MM.1S (cell line): ENCODE results near the gene TSPO2.

ENCODE experiments used
- DNase-seq: peaks from one replicate; pipeline ENCODE4 v3.0.0-alpha.2; 2015
- H2AFZ ChIP-seq: fragments of 300-600 bp; sonication (generic); 2 replicates; pipeline ENCODE4 v1.6.0; 2016; ENCODE audit warnings: antibody characterized with exemption, low read length
- H3F3A ChIP-seq: fragments of 300-600 bp; sonication (generic); 2 replicates; pipeline ENCODE4 v1.6.1; 2016; ENCODE audit warnings: mild to moderate bottlenecking, antibody characterized with exemption, low read length, moderate library complexity, mixed read lengths; ENCODE audit not compliant: insufficient read depth
- H3K27ac ChIP-seq: fragments of 300-600 bp; sonication (generic); 2 replicates; pipeline ENCODE4 v1.5.1; 2016; ENCODE audit warnings: mild to moderate bottlenecking, low read length
- H3K27me3 ChIP-seq: fragments of 300-600 bp; sonication (generic); replicated peaks from 2 replicates; pipeline ENCODE4 v1.6.0; 2016; ENCODE audit warnings: low read length; ENCODE audit not compliant: insufficient read depth
- H3K36me3 ChIP-seq: fragments of 300-600 bp; sonication (generic); replicated peaks from 2 replicates; pipeline ENCODE4 v1.6.1; 2016; ENCODE audit warnings: mild to moderate bottlenecking, low read length, mixed read lengths; ENCODE audit not compliant: insufficient read depth
- H3K4me1 ChIP-seq: fragments of 300-600 bp; sonication (generic); 2 replicates; pipeline ENCODE4 v1.6.1; 2016; ENCODE audit warnings: low read length, mixed read lengths
- H3K4me2 ChIP-seq: fragments of 300-600 bp; sonication (generic); 2 replicates; pipeline ENCODE4 v1.6.0; 2016; ENCODE audit warnings: low read depth, low read length
- H3K4me3 ChIP-seq: fragments of 300-600 bp; sonication (generic); 2 replicates; pipeline ENCODE4 v1.5.1; 2016; ENCODE audit warnings: low read length, mixed read lengths
- H3K79me2 ChIP-seq: fragments of 300-600 bp; sonication (generic); 2 replicates; pipeline ENCODE4 v1.6.1; 2016; ENCODE audit warnings: mixed run types, low read length, mixed read lengths
- H3K9ac ChIP-seq: fragments of 300-600 bp; sonication (generic); 2 replicates; pipeline ENCODE4 v1.6.1; 2016; ENCODE audit warnings: low read length, mixed read lengths
- H3K9me2 ChIP-seq: fragments of 300-600 bp; sonication (generic); replicated peaks from 2 replicates; pipeline ENCODE4 v1.6.1; 2016; ENCODE audit warnings: mild to moderate bottlenecking, low read length, mixed read lengths; ENCODE audit not compliant: insufficient read depth
- H3K9me3 ChIP-seq: fragments of 300-600 bp; sonication (generic); replicated peaks from 2 replicates; pipeline ENCODE4 v1.6.1; 2016; ENCODE audit warnings: mild to moderate bottlenecking, low read length, mixed read lengths; ENCODE audit not compliant: insufficient read depth
- H4K20me1 ChIP-seq: fragments of 300-600 bp; sonication (generic); 2 replicates; pipeline ENCODE4 v1.6.1; 2016; ENCODE audit warnings: mild to moderate bottlenecking, low read length, moderate library complexity, mixed read lengths; ENCODE audit not compliant: insufficient read depth
- CTCF ChIP-seq: fragments of 300-600 bp; sonication (generic); IDR thresholded peaks from 2 replicates; pipeline ENCODE4 v1.5.1; 2016; ENCODE audit warnings: antibody characterized with exemption, low read length, mixed read lengths
- EZH2 ChIP-seq: fragments of 300-600 bp; sonication (generic); optimal IDR thresholded peaks from 2 replicates; pipeline ENCODE3; 2017; ENCODE audit warnings: low read depth, mild to moderate bottlenecking, antibody characterized with exemption, low read length, mixed read lengths
- EZH2phosphoT487 ChIP-seq: fragments of 300-600 bp; sonication (generic); IDR thresholded peaks from 2 replicates; pipeline ENCODE4 v1.6.1; 2018; ENCODE audit warnings: antibody characterized with exemption, low read length

The TSPO2 gene

GRCh38 chr6:41090841-41091761 is 48.8 kb downstream of the TSPO2 start:
- H2AFZ ChIP-seq, result no peak overlapping the region
- H3K27ac ChIP-seq, result no peak overlapping the region
- no peaks in the 10 kb centered on the region for H4K20me1 ChIP-seq
- H3K9me2 ChIP-seq, result no peaks in the 10 kb centered on the region
- H3K4me1 ChIP-seq, result no peaks in the 10 kb centered on the region
- no peaks in the 10 kb centered on the region for H3F3A ChIP-seq
- peaks cover 18% of the 10 kb centered on the region for H3K36me3 ChIP-seq
- no peak overlapping the region for H3K9ac ChIP-seq
- H3K79me2 ChIP-seq, result peaks cover 8% of the 10 kb centered on the region; the same call in 1 of the 2 replicates
- no peaks in the 10 kb centered on the region for H3K9me3 ChIP-seq
- no peak overlapping the region for H3K4me3 ChIP-seq
- H3K27me3 ChIP-seq, result no peaks in the 10 kb centered on the region
- TF ChIP-seq EZH2 (no peak), CTCF (no peak), EZH2phosphoT487 (no peak)
- no peak overlapping the region for H3K4me2 ChIP-seq
- no peak for DNase-seq

GRCh38 chr6:41092421-41093140 is 50.3 kb downstream of the TSPO2 start:
- Histone ChIP-seq H3K36me3 (peaks cover 17% of the 10 kb centered on the region), H3K27ac (no peak overlapping the region)
- TF ChIP-seq CTCF (peak; percentile 33), EZH2 (no peak), EZH2phosphoT487 (no peak)

GRCh38 chr6:41093729-41094128 is 51.5 kb downstream of the TSPO2 start:
- no peaks in the 10 kb centered on the region for H3K4me1 ChIP-seq

More at GRCh38 chr6:41092421-41093140, 50.3 kb downstream of the TSPO2 start:
- DNase-seq, result peak; percentile 31
- Histone ChIP-seq H3K4me1 (no peaks in the 10 kb centered on the region), H3K4me3 (no peak overlapping the region), H4K20me1 (no peaks in the 10 kb centered on the region), H3K9me3 (no peaks in the 10 kb centered on the region), H3K4me2 (no peak overlapping the region), H2AFZ (no peak overlapping the region), H3K27me3 (no peaks in the 10 kb centered on the region), H3K79me2 (0 out of 2 replicates have a peak, but pooled peaks cover 3% of the 10 kb centered on the region), H3K9me2 (no peaks in the 10 kb centered on the region), H3K9ac (no peak overlapping the region), H3F3A (no peaks in the 10 kb centered on the region)

More at GRCh38 chr6:41093729-41094128, 51.5 kb downstream of the TSPO2 start:
- Histone ChIP-seq H3K9ac (no peak overlapping the region), H3K27me3 (no peaks in the 10 kb centered on the region), H3K36me3 (peaks cover 26% of the 10 kb centered on the region), H3F3A (no peaks in the 10 kb centered on the region), H3K79me2 (no peaks in the 10 kb centered on the region), H3K4me3 (no peak overlapping the region), H3K9me3 (no peaks in the 10 kb centered on the region), H3K4me2 (no peak overlapping the region), H3K9me2 (no peaks in the 10 kb centered on the region), H3K27ac (no peak overlapping the region), H4K20me1 (no peaks in the 10 kb centered on the region), H2AFZ (no peak overlapping the region)
- TF ChIP-seq EZH2 (no peak), EZH2phosphoT487 (no peak), CTCF (no peak)
- no peak for DNase-seq
